ENCODE results near the gene DCN. TPM values are rescaled to one million over a fixed set of nuclear protein-coding genes. Genes with fewer than 3 reads are reported as not detected.
"Not testable (repeated sequence)": the region's sequence is repeated elsewhere in the genome, so short reads cannot be mapped to it uniquely, and the experiment has no call there.

The DCN gene
- total and polyA plus RNA-seq, 5 experiments from 2014 or later, result not detected

GRCh38 chr12:91207301-91207700, 24.7 kb upstream of the DCN start:
- H3K36me3 Mint-ChIP-seq, H3K4me3 Mint-ChIP-seq, H3K4me1 Mint-ChIP-seq, H3K27ac Mint-ChIP-seq, ATAC-seq, POLR2A ChIA-PET, DNase-seq, H3K27me3 Mint-ChIP-seq, H3K9me3 Mint-ChIP-seq: not testable (repeated sequence)

GRCh38 chr12:91205811-91206210, 23.2 kb upstream of the DCN start:
- Mint-ChIP-seq H3K36me3 (no peaks in the 10 kb centered on the region), H3K27me3 (peaks cover 0 to 5% (median 0%) of the 10 kb centered on the region in 5 donors), H3K4me3 (no peak overlapping the region), H3K4me1 (no peaks in the 10 kb centered on the region), H3K27ac (no peak overlapping the region), H3K9me3 (peaks cover 0 to 8% (median 0%) of the 10 kb centered on the region in 9 donors)
- ATAC-seq (no peak), DNase-seq (no peak)
- POLR2A ChIA-PET, result no interaction called here

- no peaks in the 10 kb centered on the region for H3K4me1 Mint-ChIP-seq
- POLR2A ChIA-PET, result no interaction called here
- H3K27ac Mint-ChIP-seq, result no peak overlapping the region
- no peak for ATAC-seq
- no peaks in the 10 kb centered on the region for H3K36me3 Mint-ChIP-seq
- H3K9me3 Mint-ChIP-seq, result peaks cover 0 to 9% (median 3%) of the 10 kb centered on the region in 9 donors
- DNase-seq, result no peak
- H3K4me3 Mint-ChIP-seq, result no peak overlapping the region
- H3K27me3 Mint-ChIP-seq, result no peaks in the 10 kb centered on the region
Observed at GRCh38 chr12:91204421-91204820, 21.8 kb upstream of the DCN start.

DNA sequence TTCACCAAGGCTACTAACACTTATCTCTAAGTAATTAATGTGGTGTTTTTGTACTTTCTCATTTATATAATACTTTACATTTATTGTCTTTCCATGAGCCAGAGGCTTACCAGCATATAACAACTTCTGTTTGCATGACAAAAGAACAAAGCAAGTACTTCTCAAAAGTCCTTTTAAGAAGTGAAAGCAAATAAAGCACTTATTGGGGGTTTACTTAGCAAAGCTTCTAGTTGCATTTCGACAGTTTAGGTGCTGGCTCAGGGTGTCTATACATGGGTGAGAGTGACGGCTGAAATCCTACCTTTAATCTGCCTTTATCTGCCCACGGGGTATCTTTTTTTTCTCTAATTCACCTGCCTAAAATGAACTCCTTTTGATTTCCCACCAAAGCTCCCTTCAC, 21.0 kb upstream of the DCN start:
- Mint-ChIP-seq H3K36me3 (no peaks in the 10 kb centered on the region), H3K27ac (no peak overlapping the region), H3K9me3 (peaks cover 0 to 16% (median 3%) of the 10 kb centered on the region in 9 donors), H3K27me3 (no peaks in the 10 kb centered on the region), H3K4me1 (no peaks in the 10 kb centered on the region), H3K4me3 (no peak overlapping the region)
- POLR2A ChIA-PET, result no interaction called here
- no peak for ATAC-seq
- DNase-seq, result no peak

DNA sequence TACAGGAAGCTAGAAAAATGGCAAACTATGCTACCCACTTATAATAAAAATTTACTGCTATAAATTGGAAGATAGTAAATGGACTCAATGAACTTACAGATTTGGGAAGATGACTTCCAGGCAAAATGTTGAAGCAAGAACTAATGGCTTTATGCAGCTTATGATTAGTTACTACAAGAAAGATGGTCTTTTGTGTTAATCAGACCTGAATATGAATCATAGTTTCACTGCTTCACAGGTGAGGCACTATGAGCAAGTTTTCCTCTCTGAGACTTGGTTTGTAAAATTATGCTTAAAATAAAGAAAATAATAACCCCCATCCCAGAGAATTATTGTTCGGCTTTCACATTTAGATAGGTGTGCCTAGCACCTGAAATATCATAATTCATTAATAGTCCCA, 19.8 kb upstream of the DCN start:
- Mint-ChIP-seq H3K36me3 (no peaks in the 10 kb centered on the region), H3K27me3 (no peaks in the 10 kb centered on the region), H3K27ac (no peak overlapping the region), H3K4me1 (no peaks in the 10 kb centered on the region), H3K4me3 (no peak overlapping the region), H3K9me3 (peaks cover 0 to 18% (median 0%) of the 10 kb centered on the region in 9 donors)
- POLR2A ChIA-PET, result no interaction called here
- DNase-seq (no peak), ATAC-seq (no peak)

DNA sequence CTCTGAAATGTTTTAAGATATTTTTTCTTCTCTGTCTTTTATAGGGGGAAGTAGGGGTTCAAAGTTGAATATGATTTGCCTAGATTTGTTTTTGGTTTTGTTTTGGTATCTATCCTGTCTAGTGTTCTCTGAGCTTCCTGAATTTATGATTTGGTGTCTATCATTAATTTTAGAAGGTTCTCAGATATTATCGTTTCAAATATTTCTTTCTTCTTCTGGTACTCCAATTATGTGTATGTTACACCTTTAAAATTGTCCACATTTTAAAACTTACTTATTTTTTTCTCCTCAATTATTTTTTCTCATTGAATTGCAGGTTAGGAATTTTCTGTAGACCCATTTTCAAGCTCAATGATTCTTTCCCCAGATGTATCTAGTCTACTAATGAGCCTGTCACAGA, 13.8 kb upstream of the DCN start:
- ATAC-seq (no peak), DNase-seq (no peak)
- Mint-ChIP-seq H3K4me3 (no peak overlapping the region), H3K27me3 (peaks cover 0 to 3% (median 0%) of the 10 kb centered on the region in 5 donors), H3K9me3 (peaks cover 2 to 40% (median 13%) of the 10 kb centered on the region in 9 donors), H3K4me1 (no peaks in the 10 kb centered on the region), H3K36me3 (peaks cover 0 to 8% (median 0%) of the 10 kb centered on the region in 3 donors), H3K27ac (no peak overlapping the region)
- POLR2A ChIA-PET, result no interaction called here

DNA sequence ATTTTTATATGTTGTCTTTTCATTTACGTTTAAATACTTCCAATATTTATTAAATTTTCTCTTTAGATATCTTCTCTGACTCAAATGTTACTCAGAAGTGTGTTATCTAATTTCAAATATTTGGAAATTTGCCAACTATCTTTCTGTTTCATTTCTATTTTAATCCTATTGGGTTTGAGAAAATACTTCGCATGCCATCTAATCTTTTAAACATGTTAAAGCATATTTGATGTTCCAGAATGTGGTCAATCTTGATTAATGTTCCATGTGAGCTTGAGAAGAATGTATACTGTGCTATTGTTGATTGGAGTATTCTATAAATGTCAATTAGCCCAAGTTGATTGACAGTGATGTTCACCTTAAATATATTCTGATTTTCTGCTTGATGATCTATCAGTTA, 11.9 kb upstream of the DCN start:
- DNase-seq (no peak), ATAC-seq (no peak)
- no peaks in the 10 kb centered on the region for H3K4me1 Mint-ChIP-seq
- peaks cover 0 to 10% (median 0%) of the 10 kb centered on the region in 3 donors for H3K36me3 Mint-ChIP-seq
- H3K27me3 Mint-ChIP-seq, result peaks cover 0 to 3% (median 0%) of the 10 kb centered on the region in 5 donors
- H3K4me3 Mint-ChIP-seq, result no peak overlapping the region
- POLR2A ChIA-PET, result no interaction called here
- H3K27ac Mint-ChIP-seq, result no peak overlapping the region
- peaks cover 2 to 38% (median 13%) of the 10 kb centered on the region in 9 donors for H3K9me3 Mint-ChIP-seq

DNA sequence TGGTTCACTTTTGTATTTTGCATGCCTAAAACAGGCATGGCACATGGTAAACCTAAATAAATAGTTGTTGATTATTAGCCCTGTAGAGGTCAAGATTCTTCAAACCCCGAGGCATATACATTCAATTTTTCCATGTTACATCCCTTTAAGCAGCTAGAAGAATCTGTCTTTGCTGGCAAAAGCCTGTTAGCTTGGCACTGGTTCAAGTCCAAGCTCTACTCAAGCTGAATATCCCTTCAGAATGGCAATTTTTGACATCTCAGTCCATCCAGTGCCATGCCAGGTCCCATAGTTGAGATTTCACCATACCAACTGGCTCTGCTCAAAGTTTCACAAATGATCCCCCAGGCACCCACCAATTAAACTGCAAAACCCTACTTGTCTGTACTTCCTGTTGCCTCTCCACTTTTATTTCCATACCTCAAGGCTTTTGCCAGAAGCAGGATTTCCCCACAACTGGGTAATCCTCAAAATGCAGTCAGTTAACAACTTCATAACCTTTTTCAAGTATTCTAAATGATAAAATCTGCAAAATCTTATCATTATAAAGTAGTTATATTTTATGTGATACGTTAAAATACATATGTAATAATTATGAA, 9.0 kb upstream of the DCN start:
- H3K4me3 Mint-ChIP-seq, result no peak overlapping the region
- H3K27me3 Mint-ChIP-seq, result peaks cover 0 to 8% (median 3%) of the 10 kb centered on the region in 5 donors
- DNase-seq, result no peak
- peaks cover 2 to 20% (median 6%) of the 10 kb centered on the region in 9 donors for H3K9me3 Mint-ChIP-seq
- peaks cover 0 to 7% (median 0%) of the 10 kb centered on the region in 3 donors for H3K36me3 Mint-ChIP-seq
- ATAC-seq, result no peak
- no peaks in the 10 kb centered on the region for H3K4me1 Mint-ChIP-seq
- H3K27ac Mint-ChIP-seq, result no peak overlapping the region
- POLR2A ChIA-PET, result no interaction called here

GRCh38 chr12:91189516-91189915, 6.9 kb upstream of the DCN start:
- no peak for ATAC-seq
- H3K4me3 Mint-ChIP-seq, result no peak overlapping the region
- H3K4me1 Mint-ChIP-seq, result no peaks in the 10 kb centered on the region
- DNase-seq, result no peak
- H3K9me3 Mint-ChIP-seq, result peaks cover 0 to 9% (median 2%) of the 10 kb centered on the region in 9 donors
- peaks cover 0 to 5% (median 0%) of the 10 kb centered on the region in 3 donors for H3K36me3 Mint-ChIP-seq
- H3K27me3 Mint-ChIP-seq, result peaks cover 0 to 5% (median 3%) of the 10 kb centered on the region in 5 donors
- no peak overlapping the region for H3K27ac Mint-ChIP-seq
- POLR2A ChIA-PET, result no interaction called here

- Mint-ChIP-seq H3K36me3 (peaks cover 0 to 5% (median 0%) of the 10 kb centered on the region in 3 donors), H3K4me1 (no peaks in the 10 kb centered on the region), H3K4me3 (no peak overlapping the region), H3K9me3 (peaks cover 0 to 9% (median 2%) of the 10 kb centered on the region in 9 donors), H3K27ac (no peak overlapping the region), H3K27me3 (peaks cover 0 to 5% (median 4%) of the 10 kb centered on the region in 5 donors)
- ATAC-seq (no peak), DNase-seq (no peak)
- POLR2A ChIA-PET, result no interaction called here
Observed at GRCh38 chr12:91188778-91189177, 6.2 kb upstream of the DCN start.

DNA sequence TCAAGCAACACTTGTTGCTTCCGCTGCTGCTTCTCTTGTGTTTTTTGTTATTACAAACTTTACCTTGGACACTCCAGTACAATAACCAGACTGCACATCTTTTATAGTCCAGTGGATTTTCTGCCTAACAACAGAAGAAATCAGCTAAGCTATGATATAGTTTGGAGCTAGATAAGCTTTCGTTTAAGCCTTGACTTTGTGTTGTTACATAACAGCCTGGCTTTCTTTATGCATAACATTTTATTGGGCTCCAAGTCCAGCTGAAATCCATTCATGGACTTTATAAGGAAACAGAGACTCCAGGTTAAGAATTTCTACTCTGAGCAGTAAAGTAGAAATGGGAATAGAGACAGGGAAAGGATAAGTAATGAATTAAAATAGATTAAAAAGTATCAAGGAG, 3.5 kb upstream of the DCN start:
- Mint-ChIP-seq H3K9me3 (peaks cover 0 to 2% (median 0%) of the 10 kb centered on the region in 9 donors), H3K36me3 (no peaks in the 10 kb centered on the region), H3K4me1 (no peaks in the 10 kb centered on the region), H3K27me3 (peaks cover 0 to 9% (median 4%) of the 10 kb centered on the region in 5 donors), H3K27ac (no peak overlapping the region), H3K4me3 (no peak overlapping the region)
- no peak for DNase-seq
- no peak for ATAC-seq
- POLR2A ChIA-PET, result no interaction called here

- Mint-ChIP-seq H3K36me3 (no peaks in the 10 kb centered on the region), H3K4me3 (no peak overlapping the region), H3K9me3 (peaks cover 0 to 2% (median 0%) of the 10 kb centered on the region in 9 donors), H3K27me3 (peaks cover 0 to 9% (median 4%) of the 10 kb centered on the region in 5 donors), H3K4me1 (no peaks in the 10 kb centered on the region), H3K27ac (no peak overlapping the region)
- no peak for ATAC-seq
- no peak for DNase-seq
- POLR2A ChIA-PET, result no interaction called here
Observed at GRCh38 chr12:91185421-91185820, 2.8 kb upstream of the DCN start.

DNA sequence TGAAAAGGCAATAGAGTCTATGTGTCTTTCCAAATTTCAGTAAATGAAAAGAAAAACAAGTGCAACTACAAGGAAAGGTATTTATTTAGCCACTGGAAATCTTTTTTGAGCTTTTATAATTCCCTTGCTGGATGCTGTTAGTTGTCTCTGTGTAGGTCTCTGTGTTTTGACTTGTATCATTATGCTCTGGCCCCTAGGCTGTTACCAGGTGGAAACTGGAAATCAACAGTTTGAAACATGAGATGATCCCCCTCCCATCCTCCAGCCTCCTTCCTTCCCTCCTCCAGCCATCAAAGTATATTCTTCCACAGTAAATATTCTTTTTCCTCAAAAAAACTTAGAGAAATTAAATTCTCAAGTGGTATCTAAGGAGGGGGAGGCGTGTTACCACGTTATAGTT, 934 bp upstream of the DCN start:
- ATAC-seq, result no peak
- H3K4me1 Mint-ChIP-seq, result no peaks in the 10 kb centered on the region
- POLR2A ChIA-PET, result no interaction called here
- peaks cover 0 to 9% (median 0%) of the 10 kb centered on the region in 5 donors for H3K27me3 Mint-ChIP-seq
- H3K36me3 Mint-ChIP-seq, result no peaks in the 10 kb centered on the region
- H3K27ac Mint-ChIP-seq, result no peak overlapping the region
- no peak overlapping the region for H3K4me3 Mint-ChIP-seq
- DNase-seq, result no peak
- H3K9me3 Mint-ChIP-seq, result peaks cover 0 to 2% (median 0%) of the 10 kb centered on the region in 9 donors
